Chondrocyte (in vitro differentiated cells): ENCODE measurements around the gene OCA2. TPM values are rescaled to one million over a fixed set of nuclear protein-coding genes. Genes with fewer than 3 reads are reported as not detected.
A peak's percentile ranks its signal among the peaks of the same experiment; 100 is the strongest.

Source experiments
- DNase-seq: peaks from one replicate; pipeline ENCODE4 v3.0.0; 2021; ENCODE audit warnings: mixed read lengths, low spot score
- H3K27ac Mint-ChIP-seq: one replicate; pipeline ENCODE4 v1.8.0; 2021; ENCODE audit warnings: mild to moderate bottlenecking, moderate library complexity, mixed read lengths; ENCODE audit not compliant: unreplicated experiment
- H3K27me3 Mint-ChIP-seq: 2 replicates; pipeline ENCODE4 v1.8.0; 2021; ENCODE audit warnings: low read depth, mixed read lengths
- H3K36me3 Mint-ChIP-seq: 2 replicates; pipeline ENCODE4 v1.8.0; 2021; ENCODE audit warnings: low read depth, mixed read lengths
- H3K4me1 Mint-ChIP-seq: 2 replicates; pipeline ENCODE4 v1.8.0; 2021; ENCODE audit warnings: low read depth, mild to moderate bottlenecking, mixed read lengths
- H3K4me3 Mint-ChIP-seq: one replicate; pipeline ENCODE4 v1.8.0; 2021; ENCODE audit warnings: mild to moderate bottlenecking, moderate library complexity, mixed read lengths; ENCODE audit not compliant: unreplicated experiment
- H3K9me3 Mint-ChIP-seq: 2 replicates; pipeline ENCODE4 v1.8.0; 2021; ENCODE audit warnings: low read depth, mixed read lengths
- CTCF ChIP-seq: fragments of 200-600 bp; sonication (generic); IDR thresholded peaks from 2 replicates; pipeline ENCODE4 v1.5.0; 2021; ENCODE audit warnings: antibody characterized with exemption, mild to moderate bottlenecking, moderate library complexity
- total RNA-seq: library from RNA; stranded (reverse); gene quantifications from 3 replicates; pipeline ENCODE4 v1.2.1, GENCODE V29; 2021

OCA2 gene
- total RNA-seq, 1 donor from 2014 or later = 0.75 TPM

- no peak for TF ChIP-seq CTCF
- Mint-ChIP-seq H3K4me1 (peaks cover 2% of the 10 kb centered on the region), H3K36me3 (peaks cover 9% of the 10 kb centered on the region), H3K9me3 (peaks cover 14% of the 10 kb centered on the region), H3K27ac (no peak overlapping the region), H3K4me3 (no peak overlapping the region), H3K27me3 (peaks cover 2% of the 10 kb centered on the region)
- DNase-seq = no peak
Observed at GRCh38 chr15:28085489-28086174, 13.5 kb downstream of the OCA2 start.

GRCh38 chr15:28084547-28084946, 14.6 kb downstream of the OCA2 start:
- Mint-ChIP-seq H3K27ac (no peak overlapping the region), H3K9me3 (peaks cover 9% of the 10 kb centered on the region), H3K4me1 (peaks cover 6% of the 10 kb centered on the region), H3K36me3 (peaks cover 6% of the 10 kb centered on the region), H3K27me3 (peaks cover 2% of the 10 kb centered on the region), H3K4me3 (no peak overlapping the region)
- TF ChIP-seq CTCF = no peak
- DNase-seq = no peak

GRCh38 chr15:28082891-28083684, 16.0 kb downstream of the OCA2 start:
- H3K4me1 Mint-ChIP-seq = peaks cover 6% of the 10 kb centered on the region
- H3K9me3 Mint-ChIP-seq = peaks cover 4% of the 10 kb centered on the region
- no peak overlapping the region for H3K27ac Mint-ChIP-seq
- no peak overlapping the region for H3K4me3 Mint-ChIP-seq
- peaks cover 3% of the 10 kb centered on the region for H3K36me3 Mint-ChIP-seq
- no peak for DNase-seq
- TF ChIP-seq CTCF = no peak
- no peaks in the 10 kb centered on the region for H3K27me3 Mint-ChIP-seq

GRCh38 chr15:28081594-28081993, 17.5 kb downstream of the OCA2 start:
- no peak for TF ChIP-seq CTCF
- Mint-ChIP-seq H3K27ac (no peak overlapping the region), H3K9me3 (peaks cover 4% of the 10 kb centered on the region), H3K27me3 (no peaks in the 10 kb centered on the region), H3K36me3 (peaks cover 3% of the 10 kb centered on the region), H3K4me3 (no peak overlapping the region), H3K4me1 (peaks cover 6% of the 10 kb centered on the region)
- DNase-seq = no peak

- H3K9me3 Mint-ChIP-seq = peaks cover 4% of the 10 kb centered on the region
- H3K4me1 Mint-ChIP-seq = peaks cover 4% of the 10 kb centered on the region
- TF ChIP-seq CTCF = peak; percentile 31
- no peak for DNase-seq
- peaks cover 3% of the 10 kb centered on the region for H3K36me3 Mint-ChIP-seq
- H3K4me3 Mint-ChIP-seq = no peak overlapping the region
- H3K27ac Mint-ChIP-seq = no peak overlapping the region
- no peaks in the 10 kb centered on the region for H3K27me3 Mint-ChIP-seq
Observed at GRCh38 chr15:28080386-28080785, 18.7 kb downstream of the OCA2 start.
